ENCODE measurements around the gene LMX1B.

Gene LMX1B

DNA sequence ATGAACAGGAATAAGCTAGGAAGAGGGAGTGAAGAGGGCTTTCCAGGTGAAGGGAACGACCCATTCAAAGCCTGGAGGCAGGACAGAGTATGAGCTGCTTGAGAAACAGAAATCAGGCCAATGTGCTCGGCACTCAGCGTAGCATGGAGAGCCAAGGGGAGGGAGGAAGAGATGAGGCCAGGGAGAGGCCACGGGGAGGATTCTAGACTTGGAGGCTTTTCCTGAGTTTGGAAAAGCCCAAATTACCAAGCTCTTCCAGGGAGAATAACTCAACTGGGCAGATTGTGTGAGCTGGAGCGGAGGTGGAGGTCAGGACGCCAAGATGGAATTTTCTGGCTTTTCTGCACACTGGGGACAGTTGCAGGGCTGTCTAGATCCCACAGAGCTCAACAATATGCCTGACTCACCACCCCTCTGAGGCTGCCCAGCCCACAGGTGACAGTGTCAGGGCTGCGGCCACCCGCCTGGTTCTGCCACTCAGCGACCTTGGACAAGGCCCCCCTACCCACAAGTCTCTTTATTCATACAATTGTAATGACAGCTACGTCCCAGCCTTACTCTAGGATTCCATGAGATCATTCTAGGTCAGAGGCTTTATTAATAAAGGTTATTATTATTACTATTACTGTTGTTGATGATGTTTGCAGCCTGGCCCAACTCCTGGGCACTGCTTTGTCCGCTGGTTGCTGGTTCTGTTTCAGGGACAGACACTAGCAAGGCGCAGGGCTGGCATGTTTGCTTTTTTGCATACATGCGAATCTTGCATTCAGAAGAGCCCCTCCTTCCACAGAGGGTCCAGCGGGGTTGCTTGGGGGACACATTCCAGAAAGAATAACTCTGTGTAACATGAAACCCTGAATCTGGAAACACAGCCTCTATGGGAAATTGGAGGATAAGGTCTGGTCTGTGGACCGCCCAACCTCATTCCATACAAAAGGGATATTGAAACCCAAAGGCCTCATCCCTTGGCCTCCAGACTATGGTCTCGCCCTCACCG is 9.4 kb upstream of the LMX1B start:
- TF ChIP-seq, protein P1, sequence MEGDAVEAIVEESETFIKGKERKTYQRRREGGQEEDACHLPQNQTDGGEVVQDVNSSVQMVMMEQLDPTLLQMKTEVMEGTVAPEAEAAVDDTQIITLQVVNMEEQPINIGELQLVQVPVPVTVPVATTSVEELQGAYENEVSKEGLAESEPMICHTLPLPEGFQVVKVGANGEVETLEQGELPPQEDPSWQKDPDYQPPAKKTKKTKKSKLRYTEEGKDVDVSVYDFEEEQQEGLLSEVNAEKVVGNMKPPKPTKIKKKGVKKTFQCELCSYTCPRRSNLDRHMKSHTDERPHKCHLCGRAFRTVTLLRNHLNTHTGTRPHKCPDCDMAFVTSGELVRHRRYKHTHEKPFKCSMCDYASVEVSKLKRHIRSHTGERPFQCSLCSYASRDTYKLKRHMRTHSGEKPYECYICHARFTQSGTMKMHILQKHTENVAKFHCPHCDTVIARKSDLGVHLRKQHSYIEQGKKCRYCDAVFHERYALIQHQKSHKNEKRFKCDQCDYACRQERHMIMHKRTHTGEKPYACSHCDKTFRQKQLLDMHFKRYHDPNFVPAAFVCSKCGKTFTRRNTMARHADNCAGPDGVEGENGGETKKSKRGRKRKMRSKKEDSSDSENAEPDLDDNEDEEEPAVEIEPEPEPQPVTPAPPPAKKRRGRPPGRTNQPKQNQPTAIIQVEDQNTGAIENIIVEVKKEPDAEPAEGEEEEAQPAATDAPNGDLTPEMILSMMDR (IDR thresholded peaks at IDR 0.05; ENCODE audit: borderline replicate concordance, insufficient read depth, low read depth, low read length), result no peak
- H3K4me3 ChIP-seq (ENCODE audit: low read depth, low read length), result no peak overlapping the region

- H3K4me3 ChIP-seq (ENCODE audit: low read depth, low read length), result no peak overlapping the region
- TF ChIP-seq, protein P1 (IDR thresholded peaks at IDR 0.05; ENCODE audit: borderline replicate concordance, insufficient read depth, low read depth, low read length), result no peak
These were observed 7.8 kb upstream of the LMX1B start for GRCh38 chr9:126605792-126606482.

DNA sequence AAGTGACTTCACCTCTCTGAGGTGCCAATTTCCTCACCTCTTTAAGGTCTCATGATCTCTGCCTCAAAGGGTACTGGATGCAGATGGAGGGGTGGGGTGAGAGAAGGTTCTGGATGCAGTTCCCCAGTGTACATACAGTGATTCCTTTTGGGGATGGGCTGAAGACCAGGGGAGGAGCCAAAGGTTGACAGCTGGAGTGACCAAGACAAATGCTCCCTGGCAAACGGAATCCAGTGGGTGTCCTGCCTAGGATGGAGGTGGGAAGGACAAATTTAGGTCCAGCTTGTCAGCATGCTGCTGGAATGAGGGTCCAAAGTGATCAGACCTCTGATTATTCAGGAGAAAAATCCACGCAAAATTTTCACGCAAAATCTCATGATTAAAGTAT is 7.3 kb upstream of the LMX1B start:
- H3K4me3 ChIP-seq (ENCODE audit: low read depth, low read length), result no peak overlapping the region
- TF ChIP-seq, protein P1 (IDR thresholded peaks at IDR 0.05; ENCODE audit: borderline replicate concordance, insufficient read depth, low read depth, low read length), result no peak

- TF ChIP-seq, protein P1 (IDR thresholded peaks at IDR 0.05; ENCODE audit: borderline replicate concordance, insufficient read depth, low read depth, low read length), result no peak
- no peak overlapping the region for H3K4me3 ChIP-seq (ENCODE audit: low read depth, low read length)
These were observed 6.6 kb upstream of the LMX1B start for GRCh38 chr9:126607086-126607485.

- no peak overlapping the region for H3K4me3 ChIP-seq (ENCODE audit: low read depth, low read length)
- TF ChIP-seq, protein P1 (IDR thresholded peaks at IDR 0.05; ENCODE audit: borderline replicate concordance, insufficient read depth, low read depth, low read length), result no peak
These were observed 6.0 kb upstream of the LMX1B start for GRCh38 chr9:126607731-126608130.

DNA sequence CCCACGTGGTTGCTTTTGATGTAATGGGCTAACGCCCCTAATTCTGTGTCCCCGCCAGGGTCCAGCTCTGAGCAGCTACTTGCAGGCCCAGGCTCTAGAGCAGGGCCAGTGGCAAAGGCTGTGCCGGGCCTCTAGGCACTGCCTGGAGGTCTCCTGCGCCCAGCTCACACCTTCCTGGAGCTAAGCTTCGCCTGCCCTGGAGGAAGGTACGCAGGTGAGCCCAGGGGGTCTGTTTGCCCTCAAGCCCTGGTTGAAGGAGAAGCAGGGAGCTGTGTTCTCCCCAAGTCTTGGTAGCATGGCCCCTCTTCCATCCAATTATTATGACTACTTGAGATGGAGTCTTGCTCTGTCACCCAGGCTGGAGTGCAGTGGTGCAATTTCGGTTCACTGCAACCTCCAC is 5.2 kb upstream of the LMX1B start:
- TF ChIP-seq, protein P1 (IDR thresholded peaks at IDR 0.05; ENCODE audit: borderline replicate concordance, insufficient read depth, low read depth, low read length), result no peak
- H3K4me3 ChIP-seq (ENCODE audit: low read depth, low read length), result no peak overlapping the region

Measured in GM12875 (cell line).